ENCODE results near the gene TLCD2.

GRCh38 chr17:1759529-1759928 is 49.4 kb upstream of the TLCD2 start:
- TF ChIP-seq CTCF (IDR thresholded peaks at IDR 0.05), result no peak
- TF ChIP-seq POLR2A (IDR thresholded peaks at IDR 0.05), result no peak

Measured in breast epithelium (tissue), 3 donors.